ENCODE measurements around the gene HIC1.

Gene HIC1

GRCh38 chr17:2047590-2047989 is 7.3 kb upstream of the HIC1 start:
- DNase-seq = no peak

DNA sequence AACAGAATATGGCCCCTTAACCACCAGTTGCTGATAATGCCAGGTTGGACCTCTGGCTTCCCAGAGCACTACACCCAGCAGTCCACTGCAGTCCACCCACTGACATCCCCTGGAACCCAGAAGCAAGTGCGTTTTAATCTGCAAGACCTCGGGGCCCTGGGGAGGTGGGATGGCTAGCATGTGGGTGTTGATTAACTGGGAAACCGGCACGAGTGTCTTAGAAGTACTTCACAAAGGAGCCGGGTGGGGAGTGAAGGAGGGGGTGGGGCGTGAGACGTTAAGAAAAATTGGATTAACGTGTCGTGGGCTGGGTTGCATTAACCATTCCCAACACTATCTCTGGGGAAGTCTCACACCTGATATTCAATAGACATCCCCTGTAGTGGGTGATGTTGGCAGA is 6.1 kb upstream of the HIC1 start:
- DNase-seq = peak; percentile 9

- DNase-seq = peak; percentile 83
These were observed 5.3 kb upstream of the HIC1 start for GRCh38 chr17:2049333-2050299.

GRCh38 chr17:2050300-2051060 is 4.4 kb upstream of the HIC1 start:
- peak; percentile 69 for DNase-seq

DNA sequence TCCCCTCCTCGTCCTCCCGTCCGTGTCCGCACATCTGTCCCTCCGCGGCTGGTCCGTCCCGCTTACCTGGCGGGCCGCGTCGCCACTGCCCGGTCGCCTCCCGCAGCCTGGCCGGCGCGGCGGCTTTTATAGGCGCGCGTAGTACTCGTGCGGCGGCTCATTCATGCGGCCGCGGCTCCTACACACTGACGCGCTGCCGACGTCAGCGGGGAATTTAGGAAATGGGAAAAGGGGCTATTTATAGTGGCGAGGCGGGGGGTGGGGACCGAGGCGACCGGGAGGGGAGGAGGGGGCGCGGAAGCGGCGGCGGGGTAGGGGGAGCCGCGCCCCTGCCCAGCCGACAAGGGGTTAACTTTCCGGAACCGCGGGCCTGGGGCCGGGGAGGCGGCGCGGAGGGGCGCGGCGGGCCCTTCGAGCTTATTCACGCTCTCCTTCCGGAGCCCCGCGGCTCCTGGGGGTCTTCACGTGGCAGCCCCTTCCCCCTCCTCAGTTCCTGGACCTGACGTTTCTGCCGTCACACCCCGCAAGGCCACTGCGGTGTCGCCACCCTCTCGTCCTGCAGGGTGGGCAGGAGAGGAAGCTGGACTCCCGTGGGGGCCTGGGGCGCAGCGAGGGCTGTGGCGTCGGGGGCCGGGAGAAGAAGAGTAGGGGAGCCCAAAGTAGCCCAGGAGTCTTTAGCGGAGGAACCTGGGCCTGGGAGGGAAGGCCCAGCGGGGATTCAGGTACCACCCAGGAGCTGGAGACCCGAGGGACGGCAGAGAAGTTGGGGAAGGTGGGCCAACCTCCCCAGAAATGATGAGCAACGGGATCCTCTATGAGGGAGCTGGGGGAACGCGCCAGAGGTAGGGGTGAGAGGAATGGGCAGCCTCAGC is 3.6 kb upstream of the HIC1 start:
- DNase-seq = peak; percentile 38

GRCh38 chr17:2051933-2052559 is 2.9 kb upstream of the HIC1 start:
- no peak for DNase-seq

DNA sequence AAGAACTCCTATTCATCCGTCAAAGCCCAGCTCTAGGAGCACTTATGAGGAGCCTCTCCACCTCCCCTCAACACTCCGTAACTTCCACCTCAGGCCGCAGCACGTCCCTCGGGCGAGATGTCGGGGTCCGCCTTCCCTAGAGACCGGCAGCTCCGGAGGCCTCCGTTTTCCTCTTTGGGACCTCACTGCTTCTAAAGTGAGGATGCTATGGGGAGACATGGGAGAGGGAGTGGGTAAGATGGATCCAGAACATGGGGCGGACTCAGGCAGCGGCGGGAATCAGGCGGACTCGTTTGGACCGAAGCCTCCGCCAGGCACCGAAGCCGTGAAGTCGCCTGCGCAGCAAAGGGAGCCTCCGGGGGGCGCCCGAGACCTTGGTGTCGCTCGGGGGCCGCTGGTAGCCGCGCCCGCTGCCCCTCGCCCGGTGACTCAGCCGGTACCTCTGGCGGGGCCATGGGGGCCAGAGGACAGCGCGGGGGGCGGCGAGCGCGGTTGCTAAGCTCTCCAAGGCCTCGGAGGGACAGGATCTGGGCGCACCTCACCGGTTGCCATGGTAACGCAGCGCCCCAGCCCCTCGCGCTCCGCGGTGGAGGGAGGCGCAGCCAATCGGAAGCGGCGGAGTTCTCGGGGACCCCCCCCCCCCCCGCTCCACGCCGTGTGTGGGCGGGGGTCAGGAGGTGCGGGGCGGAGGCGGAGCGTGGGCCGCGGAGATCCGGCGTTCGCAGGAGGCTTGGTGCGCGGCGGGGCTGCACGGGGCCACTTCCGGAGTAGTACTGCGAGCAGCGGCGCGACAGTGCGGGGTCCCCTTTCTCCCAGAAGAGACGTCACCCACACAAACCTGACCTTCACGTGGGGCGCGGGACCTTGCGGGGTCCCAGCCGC is 1.3 kb upstream of the HIC1 start:
- DNase-seq = peak; percentile 81

DNA sequence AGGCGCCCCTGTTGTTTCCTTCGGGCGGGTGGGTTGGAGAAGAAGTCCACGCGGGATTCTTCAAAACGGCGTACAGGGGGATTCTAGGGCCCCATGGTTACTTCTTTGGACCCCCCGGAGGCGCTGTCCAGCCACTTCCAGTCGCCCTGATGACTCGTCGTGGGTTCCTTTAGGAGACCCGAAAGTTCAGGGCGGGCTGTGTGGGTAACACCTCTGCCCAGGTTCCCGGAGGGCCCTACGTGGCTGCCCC is 716 bp upstream of the HIC1 start:
- DNase-seq = no peak

- DNase-seq = no peak
These were observed 646 bp downstream of the HIC1 start for GRCh38 chr17:2055292-2056205.

GRCh38 chr17:2056206-2057174 is 1.6 kb downstream of the HIC1 start:
- DNase-seq = peak; percentile 46

GRCh38 chr17:2057175-2057759 is 2.4 kb downstream of the HIC1 start:
- peak; percentile 30 for DNase-seq

DNA sequence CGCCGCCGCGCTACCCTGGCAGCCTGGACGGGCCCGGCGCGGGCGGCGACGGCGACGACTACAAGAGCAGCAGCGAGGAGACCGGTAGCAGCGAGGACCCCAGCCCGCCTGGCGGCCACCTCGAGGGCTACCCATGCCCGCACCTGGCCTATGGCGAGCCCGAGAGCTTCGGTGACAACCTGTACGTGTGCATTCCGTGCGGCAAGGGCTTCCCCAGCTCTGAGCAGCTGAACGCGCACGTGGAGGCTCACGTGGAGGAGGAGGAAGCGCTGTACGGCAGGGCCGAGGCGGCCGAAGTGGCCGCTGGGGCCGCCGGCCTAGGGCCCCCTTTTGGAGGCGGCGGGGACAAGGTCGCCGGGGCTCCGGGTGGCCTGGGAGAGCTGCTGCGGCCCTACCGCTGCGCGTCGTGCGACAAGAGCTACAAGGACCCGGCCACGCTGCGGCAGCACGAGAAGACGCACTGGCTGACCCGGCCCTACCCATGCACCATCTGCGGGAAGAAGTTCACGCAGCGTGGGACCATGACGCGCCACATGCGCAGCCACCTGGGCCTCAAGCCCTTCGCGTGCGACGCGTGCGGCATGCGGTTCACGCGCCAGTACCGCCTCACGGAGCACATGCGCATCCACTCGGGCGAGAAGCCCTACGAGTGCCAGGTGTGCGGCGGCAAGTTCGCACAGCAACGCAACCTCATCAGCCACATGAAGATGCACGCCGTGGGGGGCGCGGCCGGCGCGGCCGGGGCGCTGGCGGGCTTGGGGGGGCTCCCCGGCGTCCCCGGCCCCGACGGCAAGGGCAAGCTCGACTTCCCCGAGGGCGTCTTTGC is 3.1 kb downstream of the HIC1 start:
- no peak for DNase-seq

DNA sequence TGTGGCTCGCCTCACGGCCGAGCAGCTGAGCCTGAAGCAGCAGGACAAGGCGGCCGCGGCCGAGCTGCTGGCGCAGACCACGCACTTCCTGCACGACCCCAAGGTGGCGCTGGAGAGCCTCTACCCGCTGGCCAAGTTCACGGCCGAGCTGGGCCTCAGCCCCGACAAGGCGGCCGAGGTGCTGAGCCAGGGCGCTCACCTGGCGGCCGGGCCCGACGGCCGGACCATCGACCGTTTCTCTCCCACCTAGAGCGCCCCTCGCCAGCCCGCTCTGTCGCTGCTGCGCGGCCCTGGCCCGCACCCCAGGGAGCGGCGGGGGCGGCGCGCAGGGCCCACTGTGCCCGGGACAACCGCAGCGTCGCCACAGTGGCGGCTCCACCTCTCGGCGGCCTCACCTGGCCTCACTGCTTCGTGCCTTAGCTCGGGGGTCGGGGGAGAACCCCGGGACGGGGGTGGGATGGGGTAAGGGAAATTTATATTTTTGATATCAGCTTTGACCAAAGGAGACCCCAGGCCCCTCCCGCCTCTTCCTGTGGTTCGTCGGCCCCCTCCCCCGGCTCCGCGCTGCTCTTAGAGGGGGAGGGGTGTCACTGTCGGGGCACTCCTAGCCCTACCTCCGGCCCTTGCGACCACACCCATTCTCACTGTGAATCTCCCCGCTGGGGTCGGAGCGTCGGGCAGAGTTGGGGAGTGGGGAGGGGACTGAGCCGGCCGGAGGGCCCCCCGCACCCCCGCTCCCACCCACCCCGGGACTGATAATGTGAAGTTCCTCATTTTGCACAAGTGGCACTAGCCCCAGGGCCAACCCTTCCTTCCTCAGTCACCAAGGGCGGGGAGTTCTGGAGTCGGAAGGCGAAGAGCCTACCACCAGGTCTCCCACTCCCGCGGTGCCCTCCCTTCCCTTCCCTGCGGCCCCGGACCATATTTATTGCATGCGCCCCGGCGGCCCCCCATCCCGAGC is 4.0 kb downstream of the HIC1 start:
- peak; percentile 85 for DNase-seq

GRCh38 chr17:2059547-2060384 is 4.9 kb downstream of the HIC1 start:
- DNase-seq = no peak

GRCh38 chr17:2060385-2060658 is 5.4 kb downstream of the HIC1 start:
- DNase-seq = no peak

All from hematopoietic multipotent progenitor cell treated with erythropoietin and hydrocortisone succinate and interleukin-3 and kit ligand, for 6 days (in vitro differentiated cells).